H9 (cell line): ENCODE results near the gene ZNF385D. TPM values are rescaled to one million over a fixed set of nuclear protein-coding genes. Genes with fewer than 3 reads are reported as not detected.

Experiments used
- DNase-seq: peaks from one replicate; pipeline ENCODE4 v3.0.0-alpha.2; 2017
- H2AFZ ChIP-seq: one replicate; pipeline ENCODE4 v1.6.1; 2013; ENCODE audit warnings: mild to moderate bottlenecking, low read length, control low read depth, moderate library complexity
- H2AK5ac ChIP-seq: 2 replicates; pipeline ENCODE4 v1.6.1; 2013; ENCODE audit warnings: low read length, control low read depth, mixed read lengths; ENCODE audit not compliant: insufficient read length
- H2BK120ac ChIP-seq: one replicate; pipeline ENCODE4 v1.6.1; 2013; ENCODE audit warnings: low read depth, mild to moderate bottlenecking, low read length, control low read depth, inconsistent platforms; ENCODE audit not compliant: poor library complexity, severe bottlenecking
- H2BK12ac ChIP-seq: 2 replicates; pipeline ENCODE4 v1.6.1; 2013; ENCODE audit warnings: low read length, control low read depth, mixed read lengths, low read depth; ENCODE audit not compliant: insufficient read length
- H2BK15ac ChIP-seq: 2 replicates; pipeline ENCODE4 v1.6.1; 2013; ENCODE audit warnings: low read depth, low read length, control low read depth
- H2BK20ac ChIP-seq: one replicate; pipeline ENCODE4 v1.6.1; 2013; ENCODE audit warnings: low read depth, mild to moderate bottlenecking, low read length, control low read depth, inconsistent platforms; ENCODE audit not compliant: poor library complexity, severe bottlenecking
- H2BK5ac ChIP-seq: 2 replicates; pipeline ENCODE4 v1.6.1; 2013; ENCODE audit warnings: low read length, control low read depth, mixed read lengths; ENCODE audit not compliant: insufficient read length
- H3K14ac ChIP-seq: 2 replicates; pipeline ENCODE4 v1.6.1; 2013; ENCODE audit warnings: low read length, control low read depth; ENCODE audit not compliant: insufficient read depth
- H3K18ac ChIP-seq: 2 replicates; pipeline ENCODE4 v1.6.1; 2013; ENCODE audit warnings: low read depth, mild to moderate bottlenecking, mixed read lengths, low read length, control low read depth; ENCODE audit not compliant: insufficient read length
- H3K23ac ChIP-seq: 2 replicates; pipeline ENCODE4 v1.6.1; 2013; ENCODE audit warnings: low read length, control low read depth, mixed read lengths, low read depth; ENCODE audit not compliant: insufficient read length
- H3K23me2 ChIP-seq: 2 replicates; pipeline ENCODE4 v1.6.1; 2013; ENCODE audit warnings: low read depth, mild to moderate bottlenecking, mixed read lengths, low read length, control low read depth; ENCODE audit not compliant: insufficient read length, poor library complexity, severe bottlenecking
- H3K27ac ChIP-seq: 2 replicates; pipeline ENCODE4 v1.5.1; 2013; ENCODE audit warnings: low read length, control low read depth, mixed read lengths, low read depth; ENCODE audit not compliant: insufficient read length
- H3K27me3 ChIP-seq: 2 replicates; pipeline ENCODE4 v1.6.1; 2013; ENCODE audit warnings: low read length, control low read depth, inconsistent platforms; ENCODE audit not compliant: insufficient read depth
- H3K4ac ChIP-seq: 2 replicates; pipeline ENCODE4 v1.6.1; 2013; ENCODE audit warnings: low read depth, mild to moderate bottlenecking, control low read depth, inconsistent platforms, low read length, moderate library complexity
- H3K4me1 ChIP-seq: 2 replicates; pipeline ENCODE4 v1.6.1; 2013; ENCODE audit warnings: low read length, control low read depth, inconsistent platforms; ENCODE audit not compliant: insufficient read depth
- H3K4me2 ChIP-seq: 2 replicates; pipeline ENCODE4 v1.6.1; 2013; ENCODE audit warnings: low read length, control low read depth, mixed read lengths; ENCODE audit not compliant: insufficient read length, insufficient read depth
- H3K56ac ChIP-seq: 2 replicates; pipeline ENCODE4 v1.6.1; 2013; ENCODE audit warnings: low read depth, mild to moderate bottlenecking, mixed read lengths, low read length, control low read depth; ENCODE audit not compliant: insufficient read length
- H3K79me1 ChIP-seq: 2 replicates; pipeline ENCODE4 v1.6.1; 2013; ENCODE audit warnings: low read depth, mild to moderate bottlenecking, moderate library complexity, low read length, control low read depth, inconsistent platforms; ENCODE audit not compliant: insufficient read depth, poor library complexity, severe bottlenecking
- H3K79me2 ChIP-seq: 2 replicates; pipeline ENCODE4 v1.6.1; 2013; ENCODE audit warnings: low read length, control low read depth, inconsistent platforms; ENCODE audit not compliant: insufficient read depth
- H3K9ac ChIP-seq: 2 replicates; pipeline ENCODE4 v1.6.1; 2013; ENCODE audit warnings: low read length, control low read depth, mixed read lengths; ENCODE audit not compliant: insufficient read length; ENCODE audit errors: extremely low read depth
- H3K9me3 ChIP-seq: one replicate; pipeline ENCODE4 v1.6.1; 2013; ENCODE audit warnings: low read depth, low read length, inconsistent platforms; ENCODE audit not compliant: control insufficient read depth
- H3T11ph ChIP-seq: one replicate; pipeline ENCODE4 v1.6.1; 2013; ENCODE audit warnings: mild to moderate bottlenecking, low read length, control low read depth, inconsistent platforms
- H4K20me1 ChIP-seq: one replicate; pipeline ENCODE4 v1.6.1; 2013; ENCODE audit not compliant: control insufficient read depth, insufficient read length, insufficient read depth
- H4K5ac ChIP-seq: 2 replicates; pipeline ENCODE4 v1.6.1; 2013; ENCODE audit warnings: low read depth, mild to moderate bottlenecking, mixed read lengths, low read length, control low read depth; ENCODE audit not compliant: insufficient read length
- H4K8ac ChIP-seq: replicated peaks from 2 replicates; pipeline ENCODE4 v1.6.1; 2013; ENCODE audit warnings: low read length, control low read depth, mixed read lengths, low read depth; ENCODE audit not compliant: insufficient read length
- H4K91ac ChIP-seq: 2 replicates; pipeline ENCODE4 v1.6.1; 2013; ENCODE audit warnings: low read depth, mild to moderate bottlenecking, moderate library complexity, mixed read lengths, low read length, control low read depth; ENCODE audit not compliant: insufficient read length
- H3K27ac Mint-ChIP-seq, 3 experiments: 2 replicates in 2 of 3; 3 replicates in 1 of 3; pipeline ENCODE4 v1.8.0; 2020 to 2021; ENCODE audit warnings: mixed read lengths in 3 of 3, mild to moderate bottlenecking in 1 of 3, moderate library complexity in 1 of 3
- H3K27me3 Mint-ChIP-seq: 2 replicates; pipeline ENCODE4 v1.8.0; 2021; ENCODE audit warnings: low read depth, mild to moderate bottlenecking, moderate library complexity, mixed read lengths
- H3K36me3 Mint-ChIP-seq, 3 experiments: 2 replicates in 2 of 3; 3 replicates in 1 of 3; pipeline ENCODE4 v1.8.0; 2020 to 2021; ENCODE audit warnings: low read depth in 3 of 3, mixed read lengths in 3 of 3; ENCODE audit not compliant: insufficient read depth in 1 of 3
- H3K4me1 Mint-ChIP-seq, 2 experiments: 2 replicates each; pipeline ENCODE4 v1.8.0; 2020; ENCODE audit warnings: mixed read lengths in 2 of 2
- H3K4me3 Mint-ChIP-seq, 2 experiments: 2 replicates in 1 of 2; 3 replicates in 1 of 2; pipeline ENCODE4 v1.8.0; 2020 to 2021; ENCODE audit warnings: mild to moderate bottlenecking in 2 of 2, mixed read lengths in 2 of 2, moderate library complexity in 1 of 2
- H3K9me3 Mint-ChIP-seq, 2 experiments: 2 replicates in 1 of 2; 3 replicates in 1 of 2; pipeline ENCODE4 v1.8.0; 2020; ENCODE audit warnings: mild to moderate bottlenecking in 2 of 2, mixed read lengths in 2 of 2, moderate library complexity in 1 of 2
- CTCF ChIP-seq: fragments of 200-600 bp; sonication (generic); conservative IDR thresholded peaks from 3 replicates; pipeline ENCODE4 v1.8.0; 2021; ENCODE audit warnings: antibody characterized with exemption, mild to moderate bottlenecking
- WGBS: extraction: QIAGEN DNeasy Blood & Tissue Kit; methylation state at CpG from one replicate; pipeline ENCODE4 v1.1.7; 2013; ENCODE audit warnings: missing lambda C conversion rate, low lambda C conversion rate, mixed read lengths; ENCODE audit not compliant: insufficient read length; ENCODE audit errors: extremely low coverage; 5-methylcytosine and 5-hydroxymethylcytosine counted together
- total RNA-seq: library from RNA; stranded (reverse); gene quantifications from 2 replicates; pipeline ENCODE4 v1.2.1, GENCODE V29; 2021

Gene ZNF385D
- total RNA-seq, 1 experiment from 2014 or later: 1.5 TPM

GRCh38 chr3:21729888-21730459, 21.0 kb downstream of the ZNF385D start:
- no peak overlapping the region for H3K18ac ChIP-seq
- no peak overlapping the region for H3K56ac ChIP-seq
- Mint-ChIP-seq H3K4me3 (no peak overlapping the region), H3K36me3 (peaks cover 0 to 9% (median 0%) of the 10 kb centered on the region in 3 experiments; a peak in 2 of 7 replicates), H3K27me3 (no peaks in the 10 kb centered on the region), H3K4me1 (no peaks in the 10 kb centered on the region), H3K9me3 (peaks cover 0 to 5% of the 10 kb centered on the region in 2 experiments; a peak in 3 of 5 replicates), H3K27ac (no peak overlapping the region)
- H3T11ph ChIP-seq: no peak overlapping the region
- H2BK5ac ChIP-seq: no peak overlapping the region
- H4K5ac ChIP-seq: no peak overlapping the region
- no peak overlapping the region for H3K4me2 ChIP-seq
- no peak overlapping the region for H3K4ac ChIP-seq
- no peak overlapping the region for H2BK20ac ChIP-seq
- no peak overlapping the region for H2BK120ac ChIP-seq
- H3K23me2 ChIP-seq: no peaks in the 10 kb centered on the region
- no peaks in the 10 kb centered on the region for H3K4me1 ChIP-seq
- H3K27me3 ChIP-seq: no peaks in the 10 kb centered on the region
- no peaks in the 10 kb centered on the region for H4K20me1 ChIP-seq
- no peak overlapping the region for H2BK12ac ChIP-seq
- H3K27ac ChIP-seq: no peak overlapping the region
- H2AK5ac ChIP-seq: no peak overlapping the region
- no peak overlapping the region for H4K91ac ChIP-seq
- no peaks in the 10 kb centered on the region for H3K79me1 ChIP-seq
- no peak overlapping the region for H3K9ac ChIP-seq
- TF ChIP-seq CTCF: no peak
- H2BK15ac ChIP-seq: no peak overlapping the region
- H3K79me2 ChIP-seq: no peaks in the 10 kb centered on the region
- H3K14ac ChIP-seq: no peak overlapping the region
- H3K9me3 ChIP-seq: no peaks in the 10 kb centered on the region
- 100% methylated on average over 1 of the region's 6 CpGs for WGBS
- H2AFZ ChIP-seq: no peak overlapping the region
- no peak overlapping the region for H4K8ac ChIP-seq
- H3K23ac ChIP-seq: no peak overlapping the region
- DNase-seq: no peak
